Astrocyte of the spinal cord (primary cell): Measurements from ENCODE around the gene ZBTB49.

Experiments used
- DNase-seq: peaks from one replicate; pipeline ENCODE4 v3.0.0; 2011; ENCODE audit warnings: low read depth, low spot score
- H3K4me3 ChIP-seq: 2 replicates; pipeline ENCODE4 v1.5.1; 2011; ENCODE audit warnings: low read depth, mild to moderate bottlenecking, low read length, moderate library complexity
- in situ Hi-C: cut with HindIII; loops from 2 replicates; pipeline ENCODE4 v1.10.0; 2017; ENCODE audit warnings: low sequenced_read_pairs
- TF ChIP-seq, protein P1 (sequence below): IDR thresholded peaks from 2 replicates; pipeline ENCODE4 v1.5.1; 2012; ENCODE audit warnings: low read depth, mild to moderate bottlenecking, low read length, inconsistent platforms

The ZBTB49 gene

DNA sequence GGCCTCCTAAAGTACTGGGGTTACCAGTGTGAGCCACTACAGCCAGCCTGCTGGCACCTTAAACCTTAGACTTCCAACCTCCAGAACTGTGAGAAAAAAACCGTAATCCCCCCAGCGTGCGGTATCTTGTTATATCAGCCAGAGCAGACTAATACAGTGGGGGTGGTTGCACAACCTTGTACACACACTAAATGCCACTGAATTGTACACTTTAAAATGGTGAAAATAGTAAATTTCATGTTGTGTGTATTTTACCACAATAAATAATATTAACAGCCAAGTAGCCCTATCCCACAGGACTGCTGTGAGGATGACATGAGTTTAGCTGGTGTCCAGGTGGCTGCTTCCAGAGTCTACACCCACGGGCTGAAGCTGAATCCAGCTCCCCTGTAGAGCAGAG, 38.8 kb downstream of the ZBTB49 start:
- TF ChIP-seq, protein P1, sequence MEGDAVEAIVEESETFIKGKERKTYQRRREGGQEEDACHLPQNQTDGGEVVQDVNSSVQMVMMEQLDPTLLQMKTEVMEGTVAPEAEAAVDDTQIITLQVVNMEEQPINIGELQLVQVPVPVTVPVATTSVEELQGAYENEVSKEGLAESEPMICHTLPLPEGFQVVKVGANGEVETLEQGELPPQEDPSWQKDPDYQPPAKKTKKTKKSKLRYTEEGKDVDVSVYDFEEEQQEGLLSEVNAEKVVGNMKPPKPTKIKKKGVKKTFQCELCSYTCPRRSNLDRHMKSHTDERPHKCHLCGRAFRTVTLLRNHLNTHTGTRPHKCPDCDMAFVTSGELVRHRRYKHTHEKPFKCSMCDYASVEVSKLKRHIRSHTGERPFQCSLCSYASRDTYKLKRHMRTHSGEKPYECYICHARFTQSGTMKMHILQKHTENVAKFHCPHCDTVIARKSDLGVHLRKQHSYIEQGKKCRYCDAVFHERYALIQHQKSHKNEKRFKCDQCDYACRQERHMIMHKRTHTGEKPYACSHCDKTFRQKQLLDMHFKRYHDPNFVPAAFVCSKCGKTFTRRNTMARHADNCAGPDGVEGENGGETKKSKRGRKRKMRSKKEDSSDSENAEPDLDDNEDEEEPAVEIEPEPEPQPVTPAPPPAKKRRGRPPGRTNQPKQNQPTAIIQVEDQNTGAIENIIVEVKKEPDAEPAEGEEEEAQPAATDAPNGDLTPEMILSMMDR: no peak
- no peak overlapping the region for H3K4me3 ChIP-seq
- in situ Hi-C loops: no loop called here
- DNase-seq: no peak

- TF ChIP-seq, protein P1: no peak
- DNase-seq: no peak
- H3K4me3 ChIP-seq: no peak overlapping the region
- in situ Hi-C loops: no loop called here
Observed at GRCh38 chr4:4329496-4329895, 39.4 kb downstream of the ZBTB49 start.

- H3K4me3 ChIP-seq: no peak overlapping the region
- in situ Hi-C loops: no loop called here
- TF ChIP-seq, protein P1: no peak
- no peak for DNase-seq
Observed at GRCh38 chr4:4330794-4331193, 40.7 kb downstream of the ZBTB49 start.

DNA sequence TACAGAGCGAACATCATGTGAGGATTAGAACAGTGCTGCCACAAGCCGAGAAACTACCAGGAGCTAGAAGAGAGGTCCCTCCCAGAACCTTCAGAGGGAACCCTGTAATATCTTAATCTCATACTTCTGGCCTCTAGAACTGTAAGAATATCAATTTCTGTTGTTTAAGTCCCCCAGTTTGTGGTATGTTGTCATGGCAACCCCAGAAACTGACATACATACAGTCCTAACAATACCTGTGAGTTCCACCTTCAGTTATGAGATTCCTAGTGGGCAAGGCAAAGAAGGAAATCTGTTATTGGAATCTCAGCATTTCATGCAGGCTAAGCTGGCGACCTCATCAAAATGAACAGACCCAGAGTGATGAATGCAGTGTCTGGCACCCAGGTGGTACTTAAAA, 42.5 kb downstream of the ZBTB49 start:
- H3K4me3 ChIP-seq: no peak overlapping the region
- TF ChIP-seq, protein P1: no peak
- in situ Hi-C loops: no loop called here
- DNase-seq: no peak

- DNase-seq: peak; percentile 79
- in situ Hi-C loops: no loop called here
- no peak overlapping the region for H3K4me3 ChIP-seq
- TF ChIP-seq, protein P1: no peak
Observed at GRCh38 chr4:4333265-4333706, 43.2 kb downstream of the ZBTB49 start.

DNA sequence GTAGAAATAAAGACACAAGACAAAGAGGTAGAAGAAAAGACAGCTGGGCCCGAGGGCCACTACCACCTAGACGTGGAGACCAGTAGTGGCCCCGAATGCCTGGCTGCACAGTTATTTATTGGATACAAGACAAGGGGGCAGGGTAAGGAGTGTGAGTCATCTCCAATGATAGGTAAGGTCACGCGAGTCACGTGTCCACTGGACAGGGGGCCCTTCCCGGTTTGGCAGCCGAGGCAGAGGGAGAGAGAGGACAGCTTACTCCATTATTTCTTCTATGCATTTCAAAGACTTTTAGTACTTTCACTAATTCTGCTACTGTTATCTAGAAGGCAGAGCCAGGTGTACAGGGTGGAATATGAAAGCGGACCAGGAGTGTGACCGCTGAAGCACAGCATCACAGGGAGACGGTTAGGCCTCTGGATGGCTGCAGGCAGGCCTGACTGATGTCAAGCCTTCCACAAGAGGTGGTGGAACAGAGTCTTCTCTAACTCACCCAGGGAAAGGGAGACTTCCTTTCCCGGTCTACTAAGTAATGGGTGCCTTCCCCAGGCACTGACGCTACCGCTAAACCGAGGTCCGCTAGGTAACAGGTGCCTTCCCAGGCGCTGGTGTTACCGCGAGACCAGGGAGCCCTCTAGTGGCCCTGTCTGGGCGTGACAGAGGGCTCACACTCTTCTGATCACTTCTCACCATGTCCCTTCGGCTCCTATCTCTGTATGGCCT, 44.9 kb downstream of the ZBTB49 start:
- DNase-seq: peak; percentile 45
- TF ChIP-seq, protein P1: peak; percentile 92
- no peak overlapping the region for H3K4me3 ChIP-seq
- in situ Hi-C loops: no loop called here
